Keratinocyte (primary cell): ENCODE data around the gene SFPQ. TPM values are rescaled to one million over a fixed set of nuclear protein-coding genes. Genes with fewer than 3 reads are reported as not detected.

Experiments
- DNase-seq: peaks from one replicate; pipeline ENCODE4 v3.0.0-alpha.2; 2011; ENCODE audit warnings: low read depth, missing footprints, low spot score
- FAIRE-seq: peaks from 2 replicates; lab custom pipeline; 2011; peaks lifted over from hg19 to GRCh38; lab: Jason Lieb, UNC
- H2AFZ ChIP-seq: 2 replicates; pipeline ENCODE4 v1.6.0; 2012; ENCODE audit warnings: low read length, control low read depth, inconsistent platforms; ENCODE audit not compliant: control insufficient read depth
- H3K27ac ChIP-seq: 2 replicates; pipeline ENCODE4 v1.5.1; 2011; ENCODE audit warnings: low read length; ENCODE audit not compliant: control insufficient read depth, insufficient read depth
- H3K27me3 ChIP-seq: 3 replicates; pipeline ENCODE4 v1.6.0; 2011; ENCODE audit warnings: low read length; ENCODE audit not compliant: control insufficient read depth, insufficient read depth; ENCODE audit errors: extremely low read depth
- H3K36me3 ChIP-seq, 2 experiments: 2 replicates in 1 of 2; 3 replicates in 1 of 2; pipeline ENCODE4 v1.5.1; 2011; ENCODE audit warnings: low read length in 2 of 2, mild to moderate bottlenecking in 1 of 2; ENCODE audit not compliant: control insufficient read depth in 2 of 2, insufficient read depth in 2 of 2; ENCODE audit errors: extremely low read depth in 1 of 2
- H3K4me1 ChIP-seq: 3 replicates; pipeline ENCODE4 v1.5.1; 2011; ENCODE audit warnings: low read length; ENCODE audit not compliant: control insufficient read depth, insufficient read depth; ENCODE audit errors: extremely low read depth
- H3K4me2 ChIP-seq: 3 replicates; pipeline ENCODE4 v1.6.0; 2011; ENCODE audit warnings: low read depth, low read length; ENCODE audit not compliant: control insufficient read depth, insufficient read depth; ENCODE audit errors: extremely low read depth
- H3K4me3 ChIP-seq, 3 experiments: fragments of 200-600 bp in 1 of 3; sonication (generic) in 1 of 3; 2 replicates in 2 of 3; 3 replicates in 1 of 3; pipeline ENCODE4 v1.5.1; 2011 to 2016; ENCODE audit warnings: low read length in 3 of 3, mild to moderate bottlenecking in 3 of 3, control low read depth in 2 of 3, inconsistent platforms in 1 of 3, low read depth in 1 of 3, mixed read lengths in 1 of 3, mixed run types in 1 of 3, moderate library complexity in 1 of 3; ENCODE audit not compliant: control insufficient read depth in 2 of 3, insufficient read depth in 2 of 3; ENCODE audit errors: extremely low read depth in 1 of 3
- H3K79me2 ChIP-seq: 2 replicates; pipeline ENCODE4 v1.6.0; 2012; ENCODE audit warnings: low read length; ENCODE audit not compliant: control insufficient read depth, insufficient read depth
- H3K9ac ChIP-seq: 3 replicates; pipeline ENCODE4 v1.6.0; 2011; ENCODE audit warnings: low read length; ENCODE audit not compliant: control insufficient read depth, insufficient read depth; ENCODE audit errors: extremely low read depth
- H3K9me1 ChIP-seq: 3 replicates; pipeline ENCODE4 v1.6.0; 2011; ENCODE audit warnings: low read length; ENCODE audit not compliant: control insufficient read depth, insufficient read depth; ENCODE audit errors: extremely low read depth
- H3K9me3 ChIP-seq: 2 replicates; pipeline ENCODE4 v1.5.1; 2012; ENCODE audit warnings: low read depth, low read length; ENCODE audit not compliant: control insufficient read depth
- H4K20me1 ChIP-seq: 3 replicates; pipeline ENCODE4 v1.6.0; 2011; ENCODE audit warnings: low read length; ENCODE audit not compliant: control insufficient read depth, insufficient read depth; ENCODE audit errors: extremely low read depth
- CTCF ChIP-seq, 3 experiments: IDR thresholded peaks in 1 of 3; conservative IDR thresholded peaks in 1 of 3; optimal IDR thresholded peaks in 1 of 3; 2 replicates in 2 of 3; 3 replicates in 1 of 3; pipeline versions ENCODE3 to v1.5.1; 2011; ENCODE audit warnings: low read length in 3 of 3, mild to moderate bottlenecking in 3 of 3, moderate library complexity in 2 of 3, control low read depth in 1 of 3, inconsistent platforms in 1 of 3; ENCODE audit not compliant: insufficient read depth in 2 of 3; ENCODE audit errors: extremely low read depth in 1 of 3
- EZH2 ChIP-seq: IDR thresholded peaks from one replicate; pipeline ENCODE4 v1.6.1; 2012; ENCODE audit warnings: inconsistent platforms, mild to moderate bottlenecking, low read length, moderate library complexity
- dilution Hi-C: fragments of 300-500 bp; cut with MboI; formaldehyde crosslinking; loops from one replicate; pipeline ENCODE4 v1.7.0; 2020; ENCODE audit warnings: low sequenced_read_pairs; ENCODE audit not compliant: extremely low pct_ligation_motif_present
- polyA plus RNA-seq, 5 experiments: library from polyadenylated mRNA; depleted of rRNA in 3 of 5; stranded (reverse) in 3 of 5; stranded (forward) in 1 of 5; unstranded in 1 of 5; fragments of >200 nt; gene quantifications; 1 replicate in 1 of 5; 2 replicates in 3 of 5; 3 replicates in 1 of 5; pipeline versions ENCODE4 v1.2.1 to v1.2.3, GENCODE V29; 2011 to 2012; ENCODE audit warnings: missing spikeins in 2 of 5, low read depth in 1 of 5, low replicate concordance in 1 of 5
- small RNA-seq, 3 experiments: library from RNA; depleted of rRNA; stranded (forward); fragments of <200 nt; gene quantifications; one replicate each; pipeline ENCODE3, GENCODE V24; 2012; ENCODE audit warnings: low read depth in 3 of 3, low replicate concordance in 1 of 3; ENCODE audit not compliant: insufficient read length in 3 of 3

SFPQ gene
- polyA plus RNA-seq, 1 donor (not counting 4 experiments of a cell fraction or from before 2014, with no cell fraction given), result 150 TPM

DNA sequence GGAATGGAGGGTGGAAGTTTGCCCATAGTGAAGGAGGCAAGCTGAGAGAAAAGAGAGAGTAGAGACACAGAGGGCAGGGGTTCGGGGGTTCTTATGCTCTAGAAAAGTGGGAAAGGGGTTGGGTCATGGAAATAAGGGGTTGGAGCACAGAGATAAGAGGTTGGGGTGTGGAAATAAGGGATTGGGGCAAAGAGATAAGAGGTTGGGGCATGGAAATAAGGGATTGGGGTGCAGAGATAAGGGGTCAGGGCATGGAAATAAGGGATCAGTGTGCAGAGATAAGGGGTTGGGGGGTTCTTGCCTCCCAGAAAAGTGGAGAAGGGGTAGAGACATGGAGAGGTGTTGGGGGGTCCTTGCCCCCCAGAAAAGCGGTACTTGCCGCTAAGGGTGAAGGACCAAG is 56.2 kb downstream of the SFPQ start:
- dilution Hi-C loops, result no loop called here
- Histone ChIP-seq H3K9me1 (no peaks in the 10 kb centered on the region), H3K4me3 (no peak overlapping the region), H2AFZ (no peak overlapping the region), H3K36me3 (no peaks in the 10 kb centered on the region), H3K79me2 (no peaks in the 10 kb centered on the region), H3K27ac (no peak overlapping the region), H3K27me3 (no peaks in the 10 kb centered on the region), H3K4me1 (no peaks in the 10 kb centered on the region), H4K20me1 (no peaks in the 10 kb centered on the region), H3K4me2 (no peak overlapping the region), H3K9ac (no peak overlapping the region), H3K9me3 (no peaks in the 10 kb centered on the region)
- TF ChIP-seq EZH2, result no peak
- TF ChIP-seq CTCF (optimal IDR thresholded peaks at IDR 0.05 in 1 of 3, IDR thresholded peaks at IDR 0.05 in 1 of 3, conservative IDR thresholded peaks at IDR 0.05 in 1 of 3; ENCODE audit: extremely low read depth in 1 of 3, insufficient read depth in 2 of 3, low read length in 3 of 3), result no peak
- DNase-seq, result no peak
- FAIRE-seq, result no peak

Small RNA genes lying within 50 kb of the gene (small RNA-seq; reads per million reads assigned to genes)
- gene RF00019, result 0 reads per million in 3 experiments

Other genes with a start within 250 kb of the SFPQ start
- 22.8 to 33.4 TPM (median 26.4 TPM) in 3 replicates for gene TMEM35B, start 207.8 kb downstream of the SFPQ start, polyA plus RNA-seq
- gene ZMYM6, start 161.2 kb downstream of the SFPQ start, polyA plus RNA-seq, result 9.9 to 16.1 TPM (median 14.2 TPM) in 3 replicates
- gene ZMYM1, start 113.8 kb downstream of the SFPQ start, polyA plus RNA-seq, result 12.0 to 21.2 TPM (median 19.4 TPM) in 3 replicates
- 17.6 to 24.8 TPM (median 22.9 TPM) in 3 replicates for gene ZMYM4, start 75.6 kb upstream of the SFPQ start, polyA plus RNA-seq